B cell (primary cell): ENCODE measurements around the gene TTC28.

ENCODE experiments used
- EZH2 ChIP-seq: IDR thresholded peaks from 2 replicates; pipeline ENCODE4 v1.6.1; 2012; ENCODE audit warnings: borderline replicate concordance, low read depth, mild to moderate bottlenecking, moderate library complexity, low read length; ENCODE audit not compliant: insufficient read depth, poor library complexity, severe bottlenecking
- TF ChIP-seq, protein P1 (sequence below): fragments of 200-600 bp; IDR thresholded peaks from one replicate; pipeline ENCODE4 v1.8.0; 2022; ENCODE audit warnings: antibody characterized with exemption, mild to moderate bottlenecking

DNA sequence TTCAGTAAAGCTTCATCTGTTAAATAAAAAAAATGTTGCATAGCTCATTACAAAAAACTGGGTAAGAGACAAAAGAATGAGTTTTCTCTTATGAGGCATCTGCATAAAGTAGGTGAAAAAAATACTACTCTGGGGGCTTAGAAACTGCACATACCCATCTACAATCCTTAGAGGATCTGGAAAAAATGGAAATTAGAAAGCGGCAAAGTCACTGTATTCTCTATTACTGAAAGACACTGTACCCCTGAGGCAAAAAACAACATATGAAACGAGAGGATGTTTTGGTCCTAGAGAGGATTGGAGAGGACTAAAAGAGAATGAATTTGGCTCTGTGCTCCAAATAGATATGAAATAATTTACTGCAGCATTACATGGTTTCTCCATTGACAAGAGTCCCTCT is 553.8 kb downstream of the TTC28 start:
- TF ChIP-seq, protein P1, sequence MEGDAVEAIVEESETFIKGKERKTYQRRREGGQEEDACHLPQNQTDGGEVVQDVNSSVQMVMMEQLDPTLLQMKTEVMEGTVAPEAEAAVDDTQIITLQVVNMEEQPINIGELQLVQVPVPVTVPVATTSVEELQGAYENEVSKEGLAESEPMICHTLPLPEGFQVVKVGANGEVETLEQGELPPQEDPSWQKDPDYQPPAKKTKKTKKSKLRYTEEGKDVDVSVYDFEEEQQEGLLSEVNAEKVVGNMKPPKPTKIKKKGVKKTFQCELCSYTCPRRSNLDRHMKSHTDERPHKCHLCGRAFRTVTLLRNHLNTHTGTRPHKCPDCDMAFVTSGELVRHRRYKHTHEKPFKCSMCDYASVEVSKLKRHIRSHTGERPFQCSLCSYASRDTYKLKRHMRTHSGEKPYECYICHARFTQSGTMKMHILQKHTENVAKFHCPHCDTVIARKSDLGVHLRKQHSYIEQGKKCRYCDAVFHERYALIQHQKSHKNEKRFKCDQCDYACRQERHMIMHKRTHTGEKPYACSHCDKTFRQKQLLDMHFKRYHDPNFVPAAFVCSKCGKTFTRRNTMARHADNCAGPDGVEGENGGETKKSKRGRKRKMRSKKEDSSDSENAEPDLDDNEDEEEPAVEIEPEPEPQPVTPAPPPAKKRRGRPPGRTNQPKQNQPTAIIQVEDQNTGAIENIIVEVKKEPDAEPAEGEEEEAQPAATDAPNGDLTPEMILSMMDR, result no peak
- no peak for TF ChIP-seq EZH2
